B cell (primary cell): ENCODE data around the gene UTP3. TPM values are rescaled to one million over a fixed set of nuclear protein-coding genes. Genes with fewer than 3 reads are reported as not detected.

Experiments
- ATAC-seq: fragments of 200-7000 bp; cut with Tn5 transposase; one replicate; pipeline ENCODE4 v1.10.0; 2021; ENCODE audit warnings: low read depth, mild to moderate bottlenecking, moderate number of reproducible peaks, moderate library complexity
- CTCF ChIA-PET: fragments of 350-600 bp; sonication (Branson Sonifier 250); formaldehyde crosslinking; loops from one replicate; lab custom pipeline; 2021; ENCODE audit warnings: antibody characterized with exemption, inconsistent platforms; lab: Charles Lee
- POLR2A ChIA-PET: fragments of 350-600 bp; sonication (Branson Sonifier 250); formaldehyde crosslinking; loops from one replicate; lab custom pipeline; 2021; ENCODE audit warnings: antibody characterized with exemption; lab: Charles Lee
- DNase-seq: peaks from one replicate; pipeline ENCODE4 v3.0.0; 2013
- H2AFZ ChIP-seq: 2 replicates; pipeline ENCODE4 v1.6.1; 2012; ENCODE audit warnings: mild to moderate bottlenecking, low read depth, low read length; ENCODE audit not compliant: insufficient read depth, poor library complexity, severe bottlenecking
- H3K27ac ChIP-seq, 2 donors: 1 replicate in 1 of 2; 2 replicates in 1 of 2; pipeline ENCODE4 v1.5.1; 2012 to 2013; ENCODE audit warnings: low read length in 2 of 2, mild to moderate bottlenecking in 2 of 2, moderate library complexity in 1 of 2
- H3K27me3 ChIP-seq, 4 experiments: fragments of 200-600 bp in 1 of 4; sonication (generic) in 1 of 4; replicated peaks in 1 of 4; 1 replicate in 2 of 4; 2 replicates in 2 of 4; pipeline versions ENCODE4 v1.6.1 to v1.7.0; 2013 to 2016; ENCODE audit warnings: low read length in 3 of 4, mild to moderate bottlenecking in 2 of 4, mixed read lengths in 1 of 4, moderate library complexity in 1 of 4; ENCODE audit not compliant: insufficient read depth in 4 of 4, control insufficient read depth in 3 of 4; ENCODE audit errors: control extremely low read depth in 1 of 4
- H3K36me3 ChIP-seq, 2 experiments: replicated peaks in 1 of 2; 1 replicate in 1 of 2; 2 replicates in 1 of 2; pipeline versions ENCODE4 v1.6.1 to v1.7.1; 2013; ENCODE audit warnings: low read length in 1 of 2; ENCODE audit not compliant: insufficient read depth in 2 of 2, control insufficient read depth in 1 of 2; ENCODE audit errors: control extremely low read depth in 1 of 2, extremely low read depth in 1 of 2
- H3K4me1 ChIP-seq, 2 donors: fragments of 200-600 bp in 1 of 2; sonication (generic) in 1 of 2; 1 replicate in 1 of 2; 2 replicates in 1 of 2; pipeline versions ENCODE4 v1.5.1 to v1.6.1; 2013 to 2017; ENCODE audit warnings: low read length in 2 of 2; ENCODE audit not compliant: control insufficient read depth in 2 of 2, insufficient read depth in 2 of 2
- H3K4me2 ChIP-seq: replicated peaks from 2 replicates; pipeline ENCODE3; 2012; ENCODE audit warnings: mild to moderate bottlenecking, low read depth, low read length; ENCODE audit not compliant: poor library complexity, severe bottlenecking
- H3K4me3 ChIP-seq, 5 experiments: fragments of 200-600 bp in 1 of 5; sonication (generic) in 1 of 5; 1 replicate in 3 of 5; 2 replicates in 2 of 5; pipeline versions ENCODE4 v1.5.1 to v1.7.0; 2011 to 2016; ENCODE audit warnings: low read length in 4 of 5, mild to moderate bottlenecking in 4 of 5, low read depth in 2 of 5, control low read depth in 1 of 5, moderate library complexity in 1 of 5; ENCODE audit not compliant: insufficient read depth in 1 of 5; ENCODE audit errors: control extremely low read depth in 1 of 5, extremely low read depth in 1 of 5
- H3K79me2 ChIP-seq: fragments of 200-600 bp; sonication (generic); one replicate; pipeline ENCODE4 v1.6.0; 2016; ENCODE audit warnings: low read length; ENCODE audit not compliant: control insufficient read depth, insufficient read depth
- H3K9ac ChIP-seq: fragments of 200-600 bp; sonication (generic); 2 replicates; pipeline ENCODE4 v1.6.1; 2017; ENCODE audit warnings: mild to moderate bottlenecking, low read length, moderate library complexity
- H3K9me3 ChIP-seq, 3 donors: one replicate each; pipeline versions ENCODE4 v1.6.1 to v1.7.1; 2013; ENCODE audit warnings: low read length in 2 of 3; ENCODE audit not compliant: control insufficient read depth in 2 of 3, insufficient read depth in 1 of 3; ENCODE audit errors: control extremely low read depth in 1 of 3
- H4K20me1 ChIP-seq: 2 replicates; pipeline ENCODE4 v1.6.0; 2012; ENCODE audit warnings: mild to moderate bottlenecking, low read length; ENCODE audit not compliant: insufficient read depth, control insufficient read depth, poor library complexity, severe bottlenecking
- H3K27ac Mint-ChIP-seq: one replicate; pipeline ENCODE4 v1.8.0; 2021; ENCODE audit warnings: mixed read lengths
- H3K27me3 Mint-ChIP-seq: one replicate; pipeline ENCODE4 v1.8.0; 2021; ENCODE audit warnings: mixed read lengths
- H3K4me1 Mint-ChIP-seq: one replicate; pipeline ENCODE4 v1.8.0; 2021; ENCODE audit warnings: mixed read lengths
- H3K4me3 Mint-ChIP-seq: one replicate; pipeline ENCODE4 v1.8.0; 2021; ENCODE audit warnings: mixed read lengths
- H3K9me3 Mint-ChIP-seq: one replicate; pipeline ENCODE4 v1.8.0; 2022; ENCODE audit warnings: mixed read lengths; ENCODE audit not compliant: insufficient read depth
- EZH2 ChIP-seq: IDR thresholded peaks from 2 replicates; pipeline ENCODE4 v1.6.1; 2012; ENCODE audit warnings: borderline replicate concordance, low read depth, mild to moderate bottlenecking, moderate library complexity, low read length; ENCODE audit not compliant: insufficient read depth, poor library complexity, severe bottlenecking
- WGBS: methylation state at CpG from one replicate; pipeline ENCODE4 v1.1.5; 2013; ENCODE audit warnings: missing lambda C conversion rate; ENCODE audit not compliant: insufficient coverage; 5-methylcytosine and 5-hydroxymethylcytosine counted together
- intact Hi-C: fragments of 100-400 bp; cut with micrococcal nuclease; formaldehyde crosslinking; loops from one replicate; pipeline ENCODE4 v1.10.0; 2022
- polyA plus RNA-seq: library from polyadenylated mRNA; depleted of rRNA; stranded (reverse); fragments of >200 nt; gene quantifications from 2 replicates; pipeline ENCODE4 v1.2.3, GENCODE V29; 2012
- total RNA-seq, 2 donors: library from RNA; stranded (reverse); fragments of 120-200 nt in 1 of 2; gene quantifications; 1 replicate in 1 of 2; 2 replicates in 1 of 2; pipeline versions ENCODE4 v1.2.3 to v1.2.4, GENCODE V29; 2013 to 2022
- TF ChIP-seq, protein P1 (sequence below): fragments of 200-600 bp; IDR thresholded peaks from one replicate; pipeline ENCODE4 v1.8.0; 2022; ENCODE audit warnings: antibody characterized with exemption, mild to moderate bottlenecking

The UTP3 gene
- total and polyA plus RNA-seq, 2 donors (not counting 1 experiment from before 2014, with no cell fraction given): 6.2 to 42.2 TPM

DNA sequence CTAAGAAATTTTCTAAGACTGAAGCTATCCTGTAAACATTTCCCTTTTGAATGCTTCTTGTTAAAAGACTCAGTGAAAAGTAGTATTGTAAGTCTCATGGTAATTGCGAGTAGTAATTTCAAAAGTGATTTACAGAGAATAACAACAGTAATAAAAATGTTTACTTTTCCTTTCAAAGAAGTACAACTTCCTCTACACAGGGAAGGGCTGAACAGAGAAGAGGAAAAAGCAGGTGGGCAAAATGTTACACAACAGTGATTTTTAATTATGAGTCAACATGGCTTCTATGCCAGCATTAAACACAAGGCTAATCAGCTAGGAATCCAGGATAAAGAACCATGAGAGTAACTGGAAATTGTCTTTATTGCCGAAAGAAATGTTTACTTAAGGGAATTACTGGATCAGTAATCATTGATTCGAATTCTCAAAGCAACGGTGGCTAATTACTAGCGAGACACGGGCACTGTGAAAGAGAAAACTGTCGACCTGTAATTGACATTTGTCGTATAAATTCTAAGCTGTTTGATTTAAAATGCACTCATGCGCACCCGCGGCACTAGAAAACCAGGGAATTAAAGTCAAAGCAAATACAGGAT is 15.4 kb downstream of the UTP3 start:
- TF ChIP-seq EZH2: no peak
- no peaks in the 10 kb centered on the region for H3K27me3 ChIP-seq
- H3K4me2 ChIP-seq: peak overlapping the region; percentile 80
- 1% methylated on average over 7 of the region's 11 CpGs for WGBS
- intact Hi-C loops: loop anchor here (1.0 to 2.0 kb wide), 3 partner anchors 15 to 136 kb away; partner anchors contain the start of genes GRSF1 and UTP3
- H3K27ac ChIP-seq: peak overlapping the region; percentile 62 to 80
- H3K9me3 Mint-ChIP-seq: no peaks in the 10 kb centered on the region
- peak; percentile 44 for DNase-seq
- no peak for ATAC-seq
- ChIA-PET POLR2A (interaction anchor here (0.6 to 3.2 kb wide), 8 partner anchors 9 to 136 kb away, joined by 3 to 29 read pairs (median 5); partner anchors contain the start of genes GRSF1 and UTP3), CTCF (interaction anchor here (0.7 to 4.2 kb wide), 19 partner anchors 8 to 293 kb away, joined by 3 to 59 read pairs (median 4); partner anchors contain the start of genes DCK, GRSF1, RUFY3 and UTP3)
- H2AFZ ChIP-seq: peak overlapping the region; percentile 93
- H3K4me1 Mint-ChIP-seq: peaks cover 25% of the 10 kb centered on the region
- H3K27ac Mint-ChIP-seq: peak overlapping the region; percentile 98
- H4K20me1 ChIP-seq: no peaks in the 10 kb centered on the region
- peak overlapping the region; percentile 91 for H3K4me3 Mint-ChIP-seq
- H3K4me1 ChIP-seq: peaks cover 17 to 25% of the 10 kb centered on the region in 2 donors
- no peaks in the 10 kb centered on the region for H3K27me3 Mint-ChIP-seq
- peaks cover 16% of the 10 kb centered on the region for H3K79me2 ChIP-seq
- no peaks in the 10 kb centered on the region for H3K9me3 ChIP-seq
- peak overlapping the region; percentile 2 to 88 (median 82) for H3K4me3 ChIP-seq
- no peaks in the 10 kb centered on the region for H3K36me3 ChIP-seq
- peak overlapping the region; percentile 78 for H3K9ac ChIP-seq

DNA sequence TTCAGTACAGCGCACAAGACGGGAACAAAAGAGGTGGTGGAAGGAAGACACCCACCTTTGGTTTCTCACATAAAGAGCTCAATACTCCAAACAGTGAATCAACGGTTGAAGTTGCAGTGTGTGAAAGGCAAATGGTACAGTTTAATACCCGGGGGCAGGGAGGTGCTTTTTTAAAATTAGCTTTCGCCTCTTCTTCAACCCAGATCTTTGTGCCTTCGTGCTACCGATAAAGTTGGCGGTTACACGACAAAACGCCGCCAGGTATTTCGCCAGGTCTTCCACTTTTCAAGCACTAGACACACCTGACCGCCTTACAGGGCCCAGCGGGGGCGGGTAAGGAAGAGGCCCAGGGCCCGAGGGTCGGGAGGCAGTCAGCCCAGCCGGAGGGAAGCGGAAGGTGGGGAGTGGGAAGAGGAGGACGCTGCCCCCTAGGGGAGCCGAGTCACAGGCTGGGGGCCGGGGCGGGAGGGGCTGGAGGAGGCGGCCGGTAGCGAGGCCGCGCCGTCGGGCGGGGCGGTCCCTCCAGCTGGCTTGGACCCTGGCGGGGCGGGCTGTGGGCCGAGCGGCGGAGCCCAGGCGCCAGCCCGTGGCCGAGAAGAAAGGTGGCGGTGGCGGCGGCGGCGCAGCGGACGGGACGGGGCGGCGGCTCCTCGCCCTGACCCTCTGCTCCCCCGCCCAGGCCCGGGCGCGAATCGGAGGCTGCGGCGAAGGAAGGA is 16.0 kb downstream of the UTP3 start:
- peak overlapping the region; percentile 2 to 88 (median 82) for H3K4me3 ChIP-seq
- ChIA-PET CTCF (interaction anchor here (0.7 to 4.2 kb wide), 23 partner anchors 9 to 306 kb away, joined by 3 to 59 read pairs (median 3); partner anchors contain the start of genes DCK, GRSF1, MOB1B and RUFY3), POLR2A (interaction anchor here (0.5 to 3.2 kb wide), 15 partner anchors 9 to 291 kb away, joined by 3 to 29 read pairs (median 4); partner anchors contain the start of genes GRSF1 and UTP3)
- Mint-ChIP-seq H3K27ac (peak overlapping the region; percentile 98), H3K27me3 (no peaks in the 10 kb centered on the region), H3K4me3 (peak overlapping the region; percentile 91), H3K9me3 (no peaks in the 10 kb centered on the region), H3K4me1 (peaks cover 25% of the 10 kb centered on the region)
- H2AFZ ChIP-seq: peak overlapping the region; percentile 93
- H3K27me3 ChIP-seq: no peaks in the 10 kb centered on the region
- no peaks in the 10 kb centered on the region for H3K9me3 ChIP-seq
- peak overlapping the region; percentile 62 to 80 for H3K27ac ChIP-seq
- H3K36me3 ChIP-seq: no peaks in the 10 kb centered on the region
- intact Hi-C loops: loop anchor here (1.0 to 2.0 kb wide), 3 partner anchors 16 to 135 kb away; partner anchors contain the start of genes GRSF1 and UTP3
- no peaks in the 10 kb centered on the region for H4K20me1 ChIP-seq
- H3K9ac ChIP-seq: peak overlapping the region; percentile 78
- H3K79me2 ChIP-seq: peaks cover 22% of the 10 kb centered on the region
- DNase-seq (peak; percentile 85), ATAC-seq (peak; percentile 70)
- peaks cover 17 to 25% of the 10 kb centered on the region in 2 donors for H3K4me1 ChIP-seq
- WGBS: under 1% methylated on average over 53 of the region's 58 CpGs
- H3K4me2 ChIP-seq: peak overlapping the region; percentile 80
- TF ChIP-seq, protein P1, sequence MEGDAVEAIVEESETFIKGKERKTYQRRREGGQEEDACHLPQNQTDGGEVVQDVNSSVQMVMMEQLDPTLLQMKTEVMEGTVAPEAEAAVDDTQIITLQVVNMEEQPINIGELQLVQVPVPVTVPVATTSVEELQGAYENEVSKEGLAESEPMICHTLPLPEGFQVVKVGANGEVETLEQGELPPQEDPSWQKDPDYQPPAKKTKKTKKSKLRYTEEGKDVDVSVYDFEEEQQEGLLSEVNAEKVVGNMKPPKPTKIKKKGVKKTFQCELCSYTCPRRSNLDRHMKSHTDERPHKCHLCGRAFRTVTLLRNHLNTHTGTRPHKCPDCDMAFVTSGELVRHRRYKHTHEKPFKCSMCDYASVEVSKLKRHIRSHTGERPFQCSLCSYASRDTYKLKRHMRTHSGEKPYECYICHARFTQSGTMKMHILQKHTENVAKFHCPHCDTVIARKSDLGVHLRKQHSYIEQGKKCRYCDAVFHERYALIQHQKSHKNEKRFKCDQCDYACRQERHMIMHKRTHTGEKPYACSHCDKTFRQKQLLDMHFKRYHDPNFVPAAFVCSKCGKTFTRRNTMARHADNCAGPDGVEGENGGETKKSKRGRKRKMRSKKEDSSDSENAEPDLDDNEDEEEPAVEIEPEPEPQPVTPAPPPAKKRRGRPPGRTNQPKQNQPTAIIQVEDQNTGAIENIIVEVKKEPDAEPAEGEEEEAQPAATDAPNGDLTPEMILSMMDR: peak; percentile 12
- no peak for TF ChIP-seq EZH2
